ENCODE measurements around the gene ELAVL1. TPM values are rescaled to one million over a fixed set of nuclear protein-coding genes. Genes with fewer than 3 reads are reported as not detected.
A peak's percentile ranks its signal among the peaks of the same experiment; 100 is the strongest.

Gene ELAVL1
- total and polyA plus RNA-seq, 10 donors: 13.5 to 66.7 (median 29.9) TPM

DNA sequence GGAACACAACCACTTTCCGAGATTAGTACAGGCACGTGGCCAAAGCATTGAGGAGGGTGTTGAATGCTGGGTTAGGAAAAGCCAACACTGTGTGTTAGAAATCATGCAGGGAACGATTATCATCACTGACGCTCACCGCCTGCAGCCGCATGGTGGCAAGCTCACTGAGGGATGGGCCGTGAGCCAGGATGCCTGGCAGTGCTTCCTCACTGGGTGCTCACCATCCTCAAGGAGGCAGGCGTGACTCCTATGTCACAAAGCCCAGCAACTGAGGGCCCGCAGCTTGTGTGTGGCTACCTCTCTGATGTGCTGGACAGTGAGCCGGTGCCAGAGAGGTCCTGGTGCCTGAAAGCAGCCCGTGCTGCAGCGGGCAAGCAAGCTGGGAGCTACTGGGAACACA is 31.6 kb downstream of the ELAVL1 start:
- Histone ChIP-seq H3K36me3 (peaks cover 0 to 99% (median 67%) of the 10 kb centered on the region in 6 donors), H3K4me3 (no peak overlapping the region), H3K27ac (no peak overlapping the region), H3K9me3 (no peaks in the 10 kb centered on the region), H3K27me3 (replicated peaks in 1 of 7) (no peaks in the 10 kb centered on the region), H3K4me1 (peaks cover 0 to 18% (median 9%) of the 10 kb centered on the region in 6 donors)
- TF ChIP-seq POLR2AphosphoS5 (IDR thresholded peaks at IDR 0.05) (no peak), POLR2A (IDR thresholded peaks at IDR 0.05) (no peak)
- TF ChIP-seq, protein P1, sequence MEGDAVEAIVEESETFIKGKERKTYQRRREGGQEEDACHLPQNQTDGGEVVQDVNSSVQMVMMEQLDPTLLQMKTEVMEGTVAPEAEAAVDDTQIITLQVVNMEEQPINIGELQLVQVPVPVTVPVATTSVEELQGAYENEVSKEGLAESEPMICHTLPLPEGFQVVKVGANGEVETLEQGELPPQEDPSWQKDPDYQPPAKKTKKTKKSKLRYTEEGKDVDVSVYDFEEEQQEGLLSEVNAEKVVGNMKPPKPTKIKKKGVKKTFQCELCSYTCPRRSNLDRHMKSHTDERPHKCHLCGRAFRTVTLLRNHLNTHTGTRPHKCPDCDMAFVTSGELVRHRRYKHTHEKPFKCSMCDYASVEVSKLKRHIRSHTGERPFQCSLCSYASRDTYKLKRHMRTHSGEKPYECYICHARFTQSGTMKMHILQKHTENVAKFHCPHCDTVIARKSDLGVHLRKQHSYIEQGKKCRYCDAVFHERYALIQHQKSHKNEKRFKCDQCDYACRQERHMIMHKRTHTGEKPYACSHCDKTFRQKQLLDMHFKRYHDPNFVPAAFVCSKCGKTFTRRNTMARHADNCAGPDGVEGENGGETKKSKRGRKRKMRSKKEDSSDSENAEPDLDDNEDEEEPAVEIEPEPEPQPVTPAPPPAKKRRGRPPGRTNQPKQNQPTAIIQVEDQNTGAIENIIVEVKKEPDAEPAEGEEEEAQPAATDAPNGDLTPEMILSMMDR (IDR thresholded peaks at IDR 0.05 in 8 of 11, conservative IDR thresholded peaks at IDR 0.05 in 3 of 11): no peak
- intact Hi-C loops (cut with DNase I; ENCODE audit: low total_unique reads): no loop called here
- DNase-seq: no peak
- 95 to 99% (median 97%) methylated on average over 11 to 12 of the region's 12 CpGs for WGBS, 5 donors

DNA sequence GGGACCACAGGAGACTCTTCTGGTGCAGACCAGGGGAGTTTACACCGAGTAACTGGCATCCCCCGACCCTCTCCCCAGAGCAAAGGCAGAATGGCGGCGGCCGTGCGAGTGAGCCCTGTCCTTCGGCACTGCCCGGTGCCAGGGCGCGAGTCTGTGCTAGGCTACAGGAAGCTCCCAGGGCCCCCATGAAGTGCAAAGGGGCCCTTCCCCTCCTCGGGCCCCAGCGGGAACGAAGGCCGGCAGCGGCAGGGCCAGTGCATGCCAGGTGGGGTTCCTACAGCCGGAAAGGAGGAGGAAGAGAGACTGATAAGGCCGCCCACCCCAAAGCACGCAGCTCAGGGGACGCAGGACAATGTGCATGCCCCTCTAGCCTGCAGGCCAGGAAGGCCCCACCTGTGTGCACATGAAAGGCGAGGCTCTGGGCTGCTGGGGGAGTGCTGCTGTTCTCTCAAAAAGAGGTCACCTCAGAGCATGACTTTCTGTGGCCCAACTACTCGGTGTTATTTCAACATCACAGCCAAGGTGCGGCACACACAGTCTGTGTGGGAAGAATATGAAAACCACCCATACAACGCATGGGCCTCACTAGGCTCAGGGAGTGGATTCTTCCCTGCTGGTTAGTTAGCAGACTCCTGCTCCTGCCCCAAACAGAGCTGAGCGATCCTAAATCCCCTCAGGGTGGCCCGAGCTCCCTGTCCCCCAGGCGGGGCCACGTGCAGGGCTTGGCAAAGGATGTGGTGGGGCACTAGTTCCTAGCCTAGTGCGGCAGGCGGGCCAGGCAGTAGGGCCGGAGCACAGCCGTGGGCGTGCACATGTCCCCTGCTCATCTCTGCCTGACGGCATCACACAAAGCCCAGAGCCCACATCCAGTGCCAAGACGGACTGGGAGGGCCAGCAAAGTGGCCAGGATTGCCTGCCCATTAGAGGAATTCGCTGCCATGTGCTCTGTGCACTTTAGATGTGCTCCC is 33.6 kb downstream of the ELAVL1 start:
- WGBS, 5 donors: 71 to 76% (median 74%) methylated on average over 14 to 35 of the region's 35 CpGs
- no peaks in the 10 kb centered on the region for H3K9me3 ChIP-seq
- peak overlapping the region in 3 of 8 donors; percentile 31 to 50 (median 41) for H3K27ac ChIP-seq
- peak; percentile 74 for DNase-seq
- H3K4me1 ChIP-seq: peaks cover 0 to 18% (median 9%) of the 10 kb centered on the region in 6 donors
- intact Hi-C loops (cut with DNase I; ENCODE audit: low total_unique reads): no loop called here
- H3K4me3 ChIP-seq: no peak overlapping the region
- TF ChIP-seq POLR2AphosphoS5 (IDR thresholded peaks at IDR 0.05): peak in 2 of 3 donors; percentile 43 to 49
- TF ChIP-seq, protein P1 (IDR thresholded peaks at IDR 0.05 in 8 of 11, conservative IDR thresholded peaks at IDR 0.05 in 3 of 11): no peak
- peaks cover 0 to 99% (median 66%) of the 10 kb centered on the region in 6 donors for H3K36me3 ChIP-seq
- no peaks in the 10 kb centered on the region for H3K27me3 ChIP-seq (replicated peaks in 1 of 7)

GRCh38 chr19:7970716-7971448 is 34.6 kb downstream of the ELAVL1 start:
- Histone ChIP-seq H3K9me3 (no peaks in the 10 kb centered on the region), H3K27me3 (replicated peaks in 1 of 7) (no peaks in the 10 kb centered on the region), H3K4me1 (peaks cover 0 to 22% (median 10%) of the 10 kb centered on the region in 6 donors), H3K36me3 (peaks cover 0 to 100% (median 74%) of the 10 kb centered on the region in 6 donors), H3K4me3 (no peak overlapping the region), H3K27ac (peak overlapping the region in 3 of 8 donors; percentile 31 to 50 (median 41))
- intact Hi-C loops (cut with DNase I; ENCODE audit: low total_unique reads): no loop called here
- no peak for TF ChIP-seq POLR2AphosphoS5 (IDR thresholded peaks at IDR 0.05)
- TF ChIP-seq, protein P1 (IDR thresholded peaks at IDR 0.05 in 8 of 11, conservative IDR thresholded peaks at IDR 0.05 in 3 of 11): peak; percentile 42 to 75 (median 60)
- no peak for TF ChIP-seq POLR2A (IDR thresholded peaks at IDR 0.05)
- 51 to 79% (median 73%) methylated on average over 11 to 12 of the region's 12 CpGs for WGBS, 5 donors
- peak; percentile 57 for DNase-seq
